Heart right ventricle (tissue), 16 donors: ENCODE data around the gene R3HDML. TPM values are rescaled to one million over a fixed set of nuclear protein-coding genes. Genes with fewer than 3 reads are reported as not detected.
A peak's percentile ranks its signal among the peaks of the same experiment; 100 is the strongest.

Source experiments
- ATAC-seq, 8 donors: fragments of 200-7000 bp; cut with Tn5 transposase; one replicate each; pipeline ENCODE4 v1.9.1; 2020; ENCODE audit warnings: mild to moderate bottlenecking in 8 of 8, moderate library complexity in 8 of 8, moderate number of reproducible peaks in 1 of 8
- DNase-seq, 2 donors: peaks; one replicate each; pipeline ENCODE4 v3.0.0-alpha.2; 2020
- H3K27ac ChIP-seq, 10 donors: fragments of 200-600 bp; sonication (generic) in 2 of 10; one replicate each; pipeline versions ENCODE4 v1.5.0 to v1.8.0; 2020 to 2022; ENCODE audit warnings: mild to moderate bottlenecking in 3 of 10
- H3K27me3 ChIP-seq, 7 donors: fragments of 200-600 bp; one replicate each; pipeline ENCODE4 v1.8.0; 2021 to 2022; ENCODE audit warnings: mild to moderate bottlenecking in 2 of 7
- H3K36me3 ChIP-seq, 9 donors: fragments of 200-600 bp; sonication (generic) in 1 of 9; one replicate each; pipeline versions ENCODE4 v1.5.0 to v1.8.0; 2020 to 2022; ENCODE audit warnings: mild to moderate bottlenecking in 2 of 9
- H3K4me1 ChIP-seq, 9 donors: fragments of 200-600 bp; sonication (generic) in 1 of 9; one replicate each; pipeline versions ENCODE4 v1.5.0 to v1.8.0; 2020 to 2022; ENCODE audit warnings: mild to moderate bottlenecking in 4 of 9
- H3K4me3 ChIP-seq, 10 donors: fragments of 200-600 bp; sonication (generic) in 2 of 10; one replicate each; pipeline versions ENCODE4 v1.5.0 to v1.8.0; 2020 to 2022; ENCODE audit warnings: mild to moderate bottlenecking in 7 of 10, moderate library complexity in 2 of 10
- H3K9me3 ChIP-seq, 11 donors: fragments of 200-600 bp in 10 of 11; sonication (generic) in 2 of 11; one replicate each; pipeline versions ENCODE4 v1.5.0 to v1.8.0; 2013 to 2022; ENCODE audit warnings: mild to moderate bottlenecking in 2 of 11, control low read depth in 1 of 11, moderate library complexity in 1 of 11
- CTCF ChIP-seq, 9 donors: fragments of 200-600 bp; sonication (generic) in 2 of 9; IDR thresholded peaks; one replicate each; pipeline versions ENCODE4 v1.5.0 to v1.8.0; 2021 to 2022; ENCODE audit warnings: antibody characterized with exemption in 9 of 9, mild to moderate bottlenecking in 5 of 9, moderate library complexity in 1 of 9
- WGBS, 2 donors: extraction: QIAGEN DNeasy Blood & Tissue Kit; methylation state at CpG; one replicate each; pipeline ENCODE4 v1.1.7; 2013; ENCODE audit warnings: inconsistent platforms in 1 of 2; 5-methylcytosine and 5-hydroxymethylcytosine counted together
- intact Hi-C, 10 donors: fragments of 100-400 bp; cut with DNase I; formaldehyde crosslinking; loops; one replicate each; pipeline versions ENCODE4 v1.11.1 to v1.14.2; 2022
- polyA plus RNA-seq, 2 donors: library from polyadenylated mRNA; stranded (reverse); fragments of 200-250 nt; gene quantifications; one replicate each; pipeline ENCODE4 v1.2.3, GENCODE V29; 2013
- total RNA-seq, 10 donors: library from RNA; stranded (reverse); fragmentation: NEBNext Ultra II Directional in 3 of 10; extraction: Animal tissue kit (Norgen Biotek cat#: 25700) in 3 of 10; gene quantifications; one replicate each; pipeline versions ENCODE4 v1.2.1 to v1.2.4, GENCODE V29; 2021 to 2023
- donor health status: Arrhythmogenic right ventricular cardiomyopathy.
- donor health status: ischemic (EF 13 %, LVEDD 7.1; RV severe dilation, severe dysfunction).
- donor health status: healthy with polysubstance abuse.
- donor health status: DM: no; HTN: yes; CAD: no.
- donor health status: DM: no; HTN: no; CAD: no.
- donor health status: ischemic (EF 25% LVEDD 6.9; RV normal size, moderate dysfunction).
- donor health status: ischemic (EF 25% LVEDD 5.7; RV mildly dilated, moderate dysfunction).
- donor health status: healthy.
- donor health status: DM: yes; HTN: yes; CAD: no.
- donor health status: Ischemic cardiomyopathy.
- donor health status: ischemic (EF 35%, LVEDD 5.7; RV mildly dilated, moderate dysfunction).
- donor health status: nonischemic (EF 11% LVEDD 7.7; RV severe dilation, severe dysfunction).
- donor health status: DM: yes; HTN: yes; CAD: no.
- donor health status: PGD.
- donor health status: ischemic (EF 29% LVEDD 5.4; RV normal size, mild dysfunction).
- donor health status: nonischemic (EF 23%, LVEDD 6.1; RV moderate dilation, normal function).

R3HDML gene
- total and polyA plus RNA-seq, 12 donors = not detected

GRCh38 chr20:44302026-44302669, 34.7 kb upstream of the R3HDML start:
- intact Hi-C loops = loop anchor here in 1 of 10 donors (10.0 kb wide), 1 partner anchor 187 kb away; no protein-coding TSS in a partner anchor
- ATAC-seq = peak in 6 of 8 donors; percentile 50 to 84 (median 64)
- H3K36me3 ChIP-seq = peaks cover 0 to 18% (median 4%) of the 10 kb centered on the region in 9 donors
- peaks cover 0 to 65% (median 28%) of the 10 kb centered on the region in 9 donors for H3K4me1 ChIP-seq
- peak overlapping the region; percentile 2 to 63 (median 45) for H3K27ac ChIP-seq
- 29 to 52% methylated on average over 5 of the region's 5 CpGs for WGBS, 2 donors
- H3K4me3 ChIP-seq = no peak overlapping the region
- no peak for TF ChIP-seq CTCF (IDR thresholded peaks at IDR 0.05)
- H3K9me3 ChIP-seq = no peaks in the 10 kb centered on the region
- DNase-seq = no peak
- no peaks in the 10 kb centered on the region for H3K27me3 ChIP-seq

GRCh38 chr20:44302736-44303135, 34.1 kb upstream of the R3HDML start:
- DNase-seq (no peak), ATAC-seq (no peak)
- Histone ChIP-seq H3K36me3 (peaks cover 0 to 19% (median 4%) of the 10 kb centered on the region in 9 donors), H3K4me3 (no peak overlapping the region), H3K27ac (peak overlapping the region; percentile 2 to 63 (median 45)), H3K27me3 (no peaks in the 10 kb centered on the region), H3K9me3 (no peaks in the 10 kb centered on the region), H3K4me1 (peaks cover 0 to 68% (median 28%) of the 10 kb centered on the region in 9 donors)
- TF ChIP-seq CTCF (IDR thresholded peaks at IDR 0.05) = no peak
- intact Hi-C loops = loop anchor here in 1 of 10 donors (10.0 kb wide), 1 partner anchor 188 kb away; no protein-coding TSS in a partner anchor
- 86 to 88% methylated on average over 8 of the region's 8 CpGs for WGBS, 2 donors

- intact Hi-C loops = loop anchor here in 1 of 10 donors (10.0 kb wide), 1 partner anchor 190 kb away; no protein-coding TSS in a partner anchor
- ATAC-seq (no peak), DNase-seq (no peak)
- Histone ChIP-seq H3K4me3 (no peak overlapping the region), H3K9me3 (no peaks in the 10 kb centered on the region), H3K27me3 (no peaks in the 10 kb centered on the region), H3K36me3 (peaks cover 0 to 19% (median 4%) of the 10 kb centered on the region in 9 donors), H3K4me1 (peaks cover 3 to 83% (median 35%) of the 10 kb centered on the region in 9 donors), H3K27ac (peak overlapping the region in 9 of 10 donors; percentile 11 to 78 (median 61))
- no peak for TF ChIP-seq CTCF (IDR thresholded peaks at IDR 0.05)
These were observed 32.5 kb upstream of the R3HDML start for GRCh38 chr20:44304383-44304782.

GRCh38 chr20:44306927-44307326, 29.9 kb upstream of the R3HDML start:
- H3K4me1 ChIP-seq = peaks cover 0 to 82% (median 35%) of the 10 kb centered on the region in 9 donors
- H3K36me3 ChIP-seq = peaks cover 0 to 19% (median 4%) of the 10 kb centered on the region in 9 donors
- DNase-seq (no peak), ATAC-seq (peak in 1 of 8 donors; percentile 2)
- intact Hi-C loops = loop anchor here in 1 of 10 donors (10.0 kb wide), 1 partner anchor 192 kb away; no protein-coding TSS in a partner anchor
- no peaks in the 10 kb centered on the region for H3K27me3 ChIP-seq
- 77 to 80% methylated on average over 9 of the region's 9 CpGs for WGBS, 2 donors
- no peak overlapping the region for H3K4me3 ChIP-seq
- TF ChIP-seq CTCF (IDR thresholded peaks at IDR 0.05) = no peak
- peak overlapping the region in 8 of 10 donors; percentile 53 to 78 (median 66) for H3K27ac ChIP-seq
- no peaks in the 10 kb centered on the region for H3K9me3 ChIP-seq
